HG03558 (cell line): ENCODE measurements around the gene TAF1B.

Experiments
- ATAC-seq: cut with Tn5 transposase; IDR thresholded peaks from one replicate; pipeline ENCODE4 v1.9.1; 2021; ENCODE audit warnings: moderate number of reproducible peaks; ENCODE audit not compliant: unreplicated experiment; ENCODE audit errors: extremely low read depth

TAF1B gene

GRCh38 chr2:9807555-9808305, 35.5 kb upstream of the TAF1B start:
- ATAC-seq: no peak

- no peak for ATAC-seq
These were observed 34.8 kb upstream of the TAF1B start for GRCh38 chr2:9808334-9809063.

GRCh38 chr2:9809064-9809356, 34.3 kb upstream of the TAF1B start:
- no peak for ATAC-seq

- ATAC-seq: no peak
These were observed 33.7 kb upstream of the TAF1B start for GRCh38 chr2:9809448-9810088.

GRCh38 chr2:9811216-9811615, 32.1 kb upstream of the TAF1B start:
- ATAC-seq: no peak

GRCh38 chr2:9811679-9812511, 31.4 kb upstream of the TAF1B start:
- ATAC-seq: no peak

- no peak for ATAC-seq
These were observed 30.3 kb upstream of the TAF1B start for GRCh38 chr2:9812945-9813311.

- no peak for ATAC-seq
These were observed 29.8 kb upstream of the TAF1B start for GRCh38 chr2:9813312-9814128.

- ATAC-seq: no peak
These were observed 29.0 kb upstream of the TAF1B start for GRCh38 chr2:9814129-9814868.

- ATAC-seq: no peak
These were observed 28.2 kb upstream of the TAF1B start for GRCh38 chr2:9815076-9815475.

- no peak for ATAC-seq
These were observed 27.4 kb upstream of the TAF1B start for GRCh38 chr2:9815844-9816279.

GRCh38 chr2:9818097-9818496, 25.2 kb upstream of the TAF1B start:
- no peak for ATAC-seq

GRCh38 chr2:9819551-9819950, 23.7 kb upstream of the TAF1B start:
- ATAC-seq: no peak

GRCh38 chr2:9820020-9820973, 23.0 kb upstream of the TAF1B start:
- ATAC-seq: no peak

GRCh38 chr2:9821805-9822445, 21.3 kb upstream of the TAF1B start:
- ATAC-seq: no peak

GRCh38 chr2:9824441-9824840, 18.8 kb upstream of the TAF1B start:
- ATAC-seq: no peak

GRCh38 chr2:9824956-9825720, 18.1 kb upstream of the TAF1B start:
- no peak for ATAC-seq
